Neuronal stem cell (in vitro differentiated cells): ENCODE results near the gene PLK2.

Experiments
- DNase-seq: peaks from one replicate; pipeline ENCODE4 v3.0.0-alpha.2; 2013; ENCODE audit warnings: low spot score
- H2AFZ ChIP-seq: one replicate; pipeline ENCODE4 v1.6.1; 2013; ENCODE audit warnings: mild to moderate bottlenecking, low read length, inconsistent platforms
- H2AK5ac ChIP-seq: 2 replicates; pipeline ENCODE4 v1.6.1; 2013; ENCODE audit warnings: low read depth, mild to moderate bottlenecking, inconsistent platforms, low read length, moderate library complexity, mixed read lengths
- H2BK120ac ChIP-seq: 2 replicates; pipeline ENCODE4 v1.6.1; 2013; ENCODE audit warnings: low read depth, mild to moderate bottlenecking, inconsistent platforms, low read length, moderate library complexity, mixed read lengths
- H2BK12ac ChIP-seq: one replicate; pipeline ENCODE4 v1.6.1; 2013; ENCODE audit warnings: low read length, inconsistent platforms
- H2BK15ac ChIP-seq: 2 replicates; pipeline ENCODE4 v1.6.1; 2013; ENCODE audit warnings: mild to moderate bottlenecking, low read length, inconsistent platforms, mixed read lengths
- H2BK5ac ChIP-seq: one replicate; pipeline ENCODE4 v1.6.1; 2013; ENCODE audit warnings: inconsistent platforms, mild to moderate bottlenecking, low read length, moderate library complexity
- H3K14ac ChIP-seq: one replicate; pipeline ENCODE4 v1.6.1; 2013; ENCODE audit warnings: low read length, inconsistent platforms
- H3K18ac ChIP-seq: 2 replicates; pipeline ENCODE4 v1.6.1; 2013; ENCODE audit warnings: low read length, inconsistent platforms
- H3K23ac ChIP-seq: 2 replicates; pipeline ENCODE4 v1.6.1; 2013; ENCODE audit warnings: low read depth, mild to moderate bottlenecking, mixed read lengths, low read length, inconsistent platforms; ENCODE audit not compliant: poor library complexity
- H3K27ac ChIP-seq: replicated peaks from 3 replicates; pipeline ENCODE4 v1.5.1; 2013; ENCODE audit warnings: low read length, inconsistent platforms
- H3K27me3 ChIP-seq, 3 experiments: 2 replicates each; pipeline ENCODE4 v1.6.1; 2013; ENCODE audit warnings: low read length in 3 of 3, mild to moderate bottlenecking in 2 of 3, inconsistent platforms in 1 of 3, low read depth in 1 of 3, mixed read lengths in 1 of 3, moderate library complexity in 1 of 3; ENCODE audit not compliant: control insufficient read depth in 3 of 3, insufficient read depth in 3 of 3
- H3K36me3 ChIP-seq, 2 donors: replicated peaks in 1 of 2; 2 replicates each; pipeline ENCODE4 v1.6.1; 2013; ENCODE audit warnings: low read length in 2 of 2; ENCODE audit not compliant: control insufficient read depth in 2 of 2, insufficient read depth in 2 of 2
- H3K4ac ChIP-seq: 2 replicates; pipeline ENCODE4 v1.6.1; 2013; ENCODE audit warnings: inconsistent platforms, mild to moderate bottlenecking, low read length, moderate library complexity
- H3K4me1 ChIP-seq, 2 donors: 1 replicate in 1 of 2; 2 replicates in 1 of 2; pipeline ENCODE4 v1.6.1; 2013; ENCODE audit warnings: low read length in 2 of 2, low read depth in 1 of 2; ENCODE audit not compliant: control insufficient read depth in 2 of 2, insufficient read depth in 1 of 2
- H3K4me2 ChIP-seq: one replicate; pipeline ENCODE4 v1.6.1; 2013; ENCODE audit warnings: mild to moderate bottlenecking, low read length, inconsistent platforms; ENCODE audit not compliant: insufficient read depth, poor library complexity, severe bottlenecking
- H3K4me3 ChIP-seq, 2 donors: 2 replicates each; pipeline ENCODE4 v1.5.1; 2013; ENCODE audit warnings: low read length in 2 of 2, mild to moderate bottlenecking in 2 of 2, inconsistent platforms in 1 of 2, moderate library complexity in 1 of 2
- H3K79me1 ChIP-seq: one replicate; pipeline ENCODE4 v1.6.1; 2013; ENCODE audit warnings: low read depth, mild to moderate bottlenecking, inconsistent platforms, low read length, moderate library complexity
- H3K9ac ChIP-seq: one replicate; pipeline ENCODE4 v1.6.1; 2013; ENCODE audit warnings: mild to moderate bottlenecking, low read depth, low read length, inconsistent platforms; ENCODE audit not compliant: poor library complexity
- H3K9me3 ChIP-seq, 2 donors: replicated peaks in 1 of 2; 2 replicates each; pipeline versions ENCODE3 to v1.6.1; 2013; ENCODE audit warnings: low read length in 2 of 2, mild to moderate bottlenecking in 2 of 2, inconsistent platforms in 1 of 2, low read depth in 1 of 2, mixed read lengths in 1 of 2, moderate library complexity in 1 of 2; ENCODE audit not compliant: control insufficient read depth in 2 of 2, insufficient read depth in 1 of 2
- H4K8ac ChIP-seq: one replicate; pipeline ENCODE4 v1.6.1; 2013; ENCODE audit warnings: low read depth, mild to moderate bottlenecking, inconsistent platforms, low read length, moderate library complexity
- H4K91ac ChIP-seq: one replicate; pipeline ENCODE4 v1.6.1; 2013; ENCODE audit warnings: low read length, low read depth, mild to moderate bottlenecking, inconsistent platforms; ENCODE audit not compliant: poor library complexity
- WGBS, 2 donors: extraction: QIAGEN DNeasy Blood & Tissue Kit; methylation state at CpG; one replicate each; pipeline ENCODE4 v1.1.7; 2013; ENCODE audit warnings: missing lambda C conversion rate in 2 of 2, mixed read lengths in 1 of 2; ENCODE audit not compliant: insufficient read length in 2 of 2, insufficient replicate concordance in 1 of 2; ENCODE audit errors: extremely low coverage in 2 of 2; 5-methylcytosine and 5-hydroxymethylcytosine counted together

The PLK2 gene

GRCh38 chr5:58486290-58486689 is 26.4 kb upstream of the PLK2 start:
- H3K4me2 ChIP-seq, result no peak overlapping the region
- no CpG with 5 or more reads among the region's 1 CpG for WGBS, 2 donors
- H3K4me1 ChIP-seq, result peaks cover 0 to 3% of the 10 kb centered on the region in 2 donors

GRCh38 chr5:58484505-58484904 is 24.6 kb upstream of the PLK2 start:
- H4K8ac ChIP-seq, result no peak overlapping the region
- H4K91ac ChIP-seq, result no peak overlapping the region
- H2AK5ac ChIP-seq, result no peak overlapping the region
- H2BK5ac ChIP-seq, result no peak overlapping the region
- H3K18ac ChIP-seq, result no peak overlapping the region
- no peak overlapping the region for H3K14ac ChIP-seq
- no peak for DNase-seq
- no CpG with 5 or more reads among the region's 4 CpGs for WGBS, 2 donors
- no peak overlapping the region for H2AFZ ChIP-seq
- H3K4me2 ChIP-seq, result no peak overlapping the region
- no peak overlapping the region for H3K4me3 ChIP-seq
- no peaks in the 10 kb centered on the region for H3K27me3 ChIP-seq
- no peak overlapping the region for H3K23ac ChIP-seq
- H3K27ac ChIP-seq, result no peak overlapping the region
- H3K4me1 ChIP-seq, result peaks cover 0 to 2% of the 10 kb centered on the region in 2 donors
- no peak overlapping the region for H3K9ac ChIP-seq
- H3K36me3 ChIP-seq, result no peaks in the 10 kb centered on the region
- no peaks in the 10 kb centered on the region for H3K79me1 ChIP-seq
- H2BK120ac ChIP-seq, result no peak overlapping the region
- H3K4ac ChIP-seq, result no peak overlapping the region
- no peak overlapping the region for H2BK12ac ChIP-seq
- H3K9me3 ChIP-seq, result peaks cover 0 to 8% of the 10 kb centered on the region in 2 donors
- no peak overlapping the region for H2BK15ac ChIP-seq

More at GRCh38 chr5:58486290-58486689, 26.4 kb upstream of the PLK2 start:
- H3K4ac ChIP-seq, result no peak overlapping the region
- no peak overlapping the region for H3K14ac ChIP-seq
- H4K91ac ChIP-seq, result no peak overlapping the region
- H3K27me3 ChIP-seq, result peaks cover 0 to 2% (median 0%) of the 10 kb centered on the region in 3 experiments
- H2AFZ ChIP-seq, result no peak overlapping the region
- no peak for DNase-seq
- H2BK15ac ChIP-seq, result no peak overlapping the region
- H2BK5ac ChIP-seq, result no peak overlapping the region
- H3K79me1 ChIP-seq, result no peaks in the 10 kb centered on the region
- H3K23ac ChIP-seq, result no peak overlapping the region
- H3K36me3 ChIP-seq, result no peaks in the 10 kb centered on the region
- no peak overlapping the region for H2BK12ac ChIP-seq
- H2AK5ac ChIP-seq, result no peak overlapping the region
- H3K9me3 ChIP-seq, result peaks cover 0 to 5% of the 10 kb centered on the region in 2 donors
- no peak overlapping the region for H3K4me3 ChIP-seq
- no peak overlapping the region for H2BK120ac ChIP-seq
- no peak overlapping the region for H4K8ac ChIP-seq
- no peak overlapping the region for H3K27ac ChIP-seq
- H3K9ac ChIP-seq, result no peak overlapping the region
- H3K18ac ChIP-seq, result no peak overlapping the region

- no CpG with 5 or more reads among the region's 1 CpG for WGBS, 2 donors
- H3K79me1 ChIP-seq, result no peaks in the 10 kb centered on the region
- H3K14ac ChIP-seq, result peak overlapping the region; percentile 77
These were observed 22.6 kb upstream of the PLK2 start for GRCh38 chr5:58482536-58482935.

GRCh38 chr5:58481828-58482227 is 21.9 kb upstream of the PLK2 start:
- Histone ChIP-seq H2BK12ac (peak overlapping the region; percentile 2), H3K4me1 (peaks cover 0 to 2% of the 10 kb centered on the region in 2 donors), H2BK15ac (no peak overlapping the region), H2AFZ (no peak overlapping the region), H3K4me2 (no peak overlapping the region), H3K4me3 (peak overlapping the region in 1 of 2 donors; percentile 64), H3K27me3 (no peaks in the 10 kb centered on the region), H3K23ac (peak overlapping the region; percentile 60), H2AK5ac (no peak overlapping the region), H3K27ac (no peak overlapping the region), H3K4ac (no peak overlapping the region), H3K36me3 (no peaks in the 10 kb centered on the region), H3K79me1 (no peaks in the 10 kb centered on the region), H3K9me3 (peaks cover 0 to 8% of the 10 kb centered on the region in 2 donors), H3K9ac (no peak overlapping the region), H3K14ac (peak overlapping the region; percentile 85), H3K18ac (no peak overlapping the region), H4K8ac (no peak overlapping the region), H2BK5ac (no peak overlapping the region), H2BK120ac (no peak overlapping the region), H4K91ac (no peak overlapping the region)
- no peak for DNase-seq
- no CpG with 5 or more reads among the region's 6 CpGs for WGBS, 2 donors

More at GRCh38 chr5:58482536-58482935, 22.6 kb upstream of the PLK2 start:
- Histone ChIP-seq H3K4me3 (peak overlapping the region in 1 of 2 donors; percentile 51), H3K4me1 (peaks cover 0 to 2% of the 10 kb centered on the region in 2 donors), H3K23ac (no peak overlapping the region), H3K4me2 (no peak overlapping the region), H3K9me3 (peaks cover 0 to 8% of the 10 kb centered on the region in 2 donors), H3K9ac (peak overlapping the region; percentile 25), H3K27ac (no peak overlapping the region), H3K36me3 (no peaks in the 10 kb centered on the region), H2BK15ac (no peak overlapping the region), H2AK5ac (no peak overlapping the region), H2BK120ac (no peak overlapping the region), H3K27me3 (no peaks in the 10 kb centered on the region), H3K18ac (no peak overlapping the region), H2BK12ac (no peak overlapping the region), H3K4ac (no peak overlapping the region), H4K8ac (no peak overlapping the region), H2AFZ (no peak overlapping the region), H2BK5ac (no peak overlapping the region), H4K91ac (no peak overlapping the region)
- DNase-seq, result no peak
